NCI-H128 (cell line): ENCODE measurements around the gene SULT4A1.
"Not testable (repeated sequence)": the region's sequence is repeated elsewhere in the genome, so short reads cannot be mapped to it uniquely, and the experiment has no call there.

Experiments
- DNase-seq: peaks from one replicate; lab custom pipeline; 2025; ENCODE audit not compliant: unreplicated experiment; lab: John Stamatoyannopoulos, UW

Gene SULT4A1

GRCh38 chr22:43887391-43887790 lies 25.1 kb upstream of the SULT4A1 start:
- no peak for DNase-seq

- no peak for DNase-seq
Measured at GRCh38 chr22:43886231-43886630, 23.9 kb upstream of the SULT4A1 start.

- DNase-seq: no peak
Measured at GRCh38 chr22:43885786-43886185, 23.5 kb upstream of the SULT4A1 start.

GRCh38 chr22:43885319-43885671 lies 23.0 kb upstream of the SULT4A1 start:
- DNase-seq: no peak

GRCh38 chr22:43884600-43885318 lies 22.4 kb upstream of the SULT4A1 start:
- no peak for DNase-seq

GRCh38 chr22:43883719-43884415 lies 21.6 kb upstream of the SULT4A1 start:
- DNase-seq: no peak

- DNase-seq: peak; percentile 16
Measured at GRCh38 chr22:43883012-43883661, 20.8 kb upstream of the SULT4A1 start.

GRCh38 chr22:43882122-43882767 lies 19.9 kb upstream of the SULT4A1 start:
- no peak for DNase-seq

GRCh38 chr22:43881091-43882061 lies 19.1 kb upstream of the SULT4A1 start:
- no peak for DNase-seq

GRCh38 chr22:43880541-43880991 lies 18.3 kb upstream of the SULT4A1 start:
- no peak for DNase-seq

- DNase-seq: no peak
Measured at GRCh38 chr22:43879901-43880540, 17.7 kb upstream of the SULT4A1 start.

- DNase-seq: no peak
Measured at GRCh38 chr22:43878831-43879550, 16.7 kb upstream of the SULT4A1 start.

GRCh38 chr22:43878079-43878795 lies 15.9 kb upstream of the SULT4A1 start:
- DNase-seq: no peak

- DNase-seq: no peak
Measured at GRCh38 chr22:43876866-43877509, 14.7 kb upstream of the SULT4A1 start.

- DNase-seq: no peak
Measured at GRCh38 chr22:43869799-43870198, 7.5 kb upstream of the SULT4A1 start.

GRCh38 chr22:43869001-43869400 lies 6.7 kb upstream of the SULT4A1 start:
- DNase-seq: not testable (repeated sequence)

GRCh38 chr22:43867839-43868635 lies 5.7 kb upstream of the SULT4A1 start:
- DNase-seq: no peak

- DNase-seq: no peak
Measured at GRCh38 chr22:43862882-43863202, 529 bp upstream of the SULT4A1 start.
